ENCODE data around the gene ANKS1B. TPM values are rescaled to one million over a fixed set of nuclear protein-coding genes. Genes with fewer than 3 reads are reported as not detected.

The ANKS1B gene
- total RNA-seq, 1 experiment from 2014 or later: 5.8 TPM

DNA sequence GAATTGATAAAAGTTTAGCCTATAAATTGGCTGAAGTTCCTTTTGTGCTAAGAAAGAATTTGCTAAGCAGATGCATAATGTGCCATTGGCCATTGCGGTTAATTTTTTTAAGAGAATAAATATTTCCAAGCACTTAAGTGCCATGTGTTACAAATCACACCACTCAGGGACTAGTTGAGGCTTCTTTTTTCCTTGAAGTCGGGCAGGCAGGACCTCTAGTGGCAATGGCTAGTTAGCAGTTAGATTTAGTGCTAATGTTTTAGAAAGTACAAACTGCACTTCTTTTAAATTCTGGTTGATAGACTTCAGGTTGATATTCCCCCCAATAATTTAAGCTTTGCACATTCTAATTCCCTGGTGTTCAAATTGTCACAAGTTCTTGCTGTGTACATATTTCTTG lies 1045.4 kb downstream of the ANKS1B start:
- Mint-ChIP-seq H3K4me1 (peaks cover 6% of the 10 kb centered on the region), H3K27ac (no peak overlapping the region), H3K4me3 (no peak overlapping the region), H3K27me3 (ENCODE audit: low read depth) (no peaks in the 10 kb centered on the region), H3K36me3 (no peaks in the 10 kb centered on the region), H3K9me3 (peaks cover 5% of the 10 kb centered on the region; the same call in 1 of the 2 replicates)
- ATAC-seq (no peak; the same call in none of the 2 replicates), DNase-seq (ENCODE audit: low spot score) (peak; percentile 28)
- POLR2A ChIA-PET: no interaction called here
- TF ChIP-seq SMAD4 (CRISPR knock-in tag; IDR thresholded peaks at IDR 0.05) (no peak), CTCF (IDR thresholded peaks at IDR 0.05) (peak; percentile 36; the same call in 1 of the 2 replicates)
- CTCF ChIA-PET: interaction anchor here (0.6 to 1.4 kb wide), 2 partner anchors 59 to 190 kb away, joined by 3 to 4 read pairs; no protein-coding TSS in a partner anchor

DNA sequence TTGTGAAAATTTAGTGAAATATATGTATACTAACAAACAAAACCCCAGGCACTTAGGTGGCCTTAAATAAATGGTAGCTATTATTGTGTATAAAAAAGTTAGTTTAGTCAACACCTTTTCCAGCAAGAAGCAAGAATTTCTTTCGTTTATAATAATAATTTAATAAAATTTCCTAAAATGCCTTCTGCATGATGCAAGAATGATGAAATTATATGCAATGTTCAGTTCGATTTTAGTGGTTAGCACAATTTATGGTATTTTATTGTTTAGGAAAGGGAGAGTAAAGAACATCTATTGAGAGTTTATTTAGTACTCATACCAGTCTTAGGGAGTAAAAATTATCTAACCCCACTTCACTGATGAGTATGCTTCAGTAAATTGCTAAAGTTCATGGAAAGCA lies 1048.9 kb downstream of the ANKS1B start:
- no peak overlapping the region for H3K27ac Mint-ChIP-seq
- H3K9me3 Mint-ChIP-seq: peaks cover 5% of the 10 kb centered on the region; the same call in 1 of the 2 replicates
- TF ChIP-seq, protein P1, sequence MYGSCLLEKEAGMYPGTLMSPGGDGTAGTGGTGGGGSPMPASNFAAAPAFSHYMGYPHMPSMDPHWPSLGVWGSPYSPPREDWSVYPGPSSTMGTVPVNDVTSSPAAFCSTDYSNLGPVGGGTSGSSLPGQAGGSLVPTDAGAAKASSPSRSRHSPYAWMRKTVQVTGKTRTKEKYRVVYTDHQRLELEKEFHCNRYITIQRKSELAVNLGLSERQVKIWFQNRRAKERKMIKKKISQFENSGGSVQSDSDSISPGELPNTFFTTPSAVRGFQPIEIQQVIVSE (CRISPR knock-in tag; IDR thresholded peaks at IDR 0.05; ENCODE audit: borderline replicate concordance): no peak
- TF ChIP-seq, protein P2, sequence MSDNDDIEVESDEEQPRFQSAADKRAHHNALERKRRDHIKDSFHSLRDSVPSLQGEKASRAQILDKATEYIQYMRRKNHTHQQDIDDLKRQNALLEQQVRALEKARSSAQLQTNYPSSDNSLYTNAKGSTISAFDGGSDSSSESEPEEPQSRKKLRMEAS (CRISPR knock-in tag; IDR thresholded peaks at IDR 0.05): no peak
- no peak for TF ChIP-seq ZSCAN18 (CRISPR knock-in tag; IDR thresholded peaks at IDR 0.05)
- TF ChIP-seq KAT7 (CRISPR knock-in tag; IDR thresholded peaks at IDR 0.05; ENCODE audit: borderline replicate concordance): no peak
- TF ChIP-seq, protein P3, sequence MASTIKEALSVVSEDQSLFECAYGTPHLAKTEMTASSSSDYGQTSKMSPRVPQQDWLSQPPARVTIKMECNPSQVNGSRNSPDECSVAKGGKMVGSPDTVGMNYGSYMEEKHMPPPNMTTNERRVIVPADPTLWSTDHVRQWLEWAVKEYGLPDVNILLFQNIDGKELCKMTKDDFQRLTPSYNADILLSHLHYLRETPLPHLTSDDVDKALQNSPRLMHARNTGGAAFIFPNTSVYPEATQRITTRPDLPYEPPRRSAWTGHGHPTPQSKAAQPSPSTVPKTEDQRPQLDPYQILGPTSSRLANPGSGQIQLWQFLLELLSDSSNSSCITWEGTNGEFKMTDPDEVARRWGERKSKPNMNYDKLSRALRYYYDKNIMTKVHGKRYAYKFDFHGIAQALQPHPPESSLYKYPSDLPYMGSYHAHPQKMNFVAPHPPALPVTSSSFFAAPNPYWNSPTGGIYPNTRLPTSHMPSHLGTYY (CRISPR knock-in tag; IDR thresholded peaks at IDR 0.05): no peak
- TF ChIP-seq CREM (CRISPR knock-in tag; IDR thresholded peaks at IDR 0.05): no peak
- no peak for TF ChIP-seq ZNF263 (CRISPR knock-in tag; IDR thresholded peaks at IDR 0.05; ENCODE audit: low read depth)
- TF ChIP-seq FOXK1 (CRISPR knock-in tag; IDR thresholded peaks at IDR 0.05): no peak
- ATAC-seq (no peak), DNase-seq (ENCODE audit: low spot score) (no peak)
- H3K27me3 Mint-ChIP-seq (ENCODE audit: low read depth): no peaks in the 10 kb centered on the region
- peaks cover 6% of the 10 kb centered on the region for H3K4me1 Mint-ChIP-seq
- POLR2A ChIA-PET: no interaction called here
- CTCF ChIA-PET: no interaction called here
- no peak overlapping the region for H3K4me3 Mint-ChIP-seq
- H3K36me3 Mint-ChIP-seq: no peaks in the 10 kb centered on the region

DNA sequence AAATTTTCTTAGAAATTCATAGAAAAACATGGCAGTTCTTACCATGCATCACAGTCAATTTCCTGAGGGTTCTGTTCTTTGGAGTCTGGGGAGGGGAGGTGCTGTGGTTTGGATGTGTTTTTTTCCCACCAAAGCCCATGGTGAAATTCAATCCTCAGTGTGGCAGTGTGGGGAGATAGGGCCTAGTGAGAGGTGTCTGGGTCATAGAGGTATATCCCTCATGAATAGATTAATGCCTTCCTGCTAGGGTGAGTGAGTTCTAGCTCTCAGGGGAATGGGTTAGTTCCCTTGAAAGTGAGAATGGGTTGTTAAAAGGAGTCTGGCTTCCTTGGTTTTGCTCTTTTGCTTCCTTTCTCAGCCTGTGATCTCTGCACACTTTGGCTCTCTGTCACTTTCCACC lies 1061.9 kb downstream of the ANKS1B start:
- POLR2A ChIA-PET: no interaction called here
- no peak overlapping the region for H3K27ac Mint-ChIP-seq
- CTCF ChIA-PET: no interaction called here
- H3K36me3 Mint-ChIP-seq: no peaks in the 10 kb centered on the region
- DNase-seq (ENCODE audit: low spot score) (no peak), ATAC-seq (no peak)
- H3K4me3 Mint-ChIP-seq: no peak overlapping the region
- no peaks in the 10 kb centered on the region for H3K4me1 Mint-ChIP-seq
- no peaks in the 10 kb centered on the region for H3K9me3 Mint-ChIP-seq
- H3K27me3 Mint-ChIP-seq (ENCODE audit: low read depth): no peaks in the 10 kb centered on the region; the same call in 1 of the 2 replicates
- TF ChIP-seq, protein P1 (CRISPR knock-in tag; IDR thresholded peaks at IDR 0.05; ENCODE audit: borderline replicate concordance): no peak
- TF ChIP-seq NR3C1 (CRISPR knock-in tag; conservative IDR thresholded peaks at IDR 0.05; ENCODE audit: low read depth) (no peak), ZNF396 (CRISPR knock-in tag; IDR thresholded peaks at IDR 0.05; ENCODE audit: borderline replicate concordance) (no peak), ZNF532 (CRISPR knock-in tag; IDR thresholded peaks at IDR 0.05; ENCODE audit: borderline replicate concordance) (no peak), ZNF138 (CRISPR knock-in tag; conservative IDR thresholded peaks at IDR 0.05) (no peak)
- TF ChIP-seq, protein P4, sequence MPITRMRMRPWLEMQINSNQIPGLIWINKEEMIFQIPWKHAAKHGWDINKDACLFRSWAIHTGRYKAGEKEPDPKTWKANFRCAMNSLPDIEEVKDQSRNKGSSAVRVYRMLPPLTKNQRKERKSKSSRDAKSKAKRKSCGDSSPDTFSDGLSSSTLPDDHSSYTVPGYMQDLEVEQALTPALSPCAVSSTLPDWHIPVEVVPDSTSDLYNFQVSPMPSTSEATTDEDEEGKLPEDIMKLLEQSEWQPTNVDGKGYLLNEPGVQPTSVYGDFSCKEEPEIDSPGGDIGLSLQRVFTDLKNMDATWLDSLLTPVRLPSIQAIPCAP (CRISPR knock-in tag; IDR thresholded peaks at IDR 0.05): no peak
- TF ChIP-seq, protein P5, sequence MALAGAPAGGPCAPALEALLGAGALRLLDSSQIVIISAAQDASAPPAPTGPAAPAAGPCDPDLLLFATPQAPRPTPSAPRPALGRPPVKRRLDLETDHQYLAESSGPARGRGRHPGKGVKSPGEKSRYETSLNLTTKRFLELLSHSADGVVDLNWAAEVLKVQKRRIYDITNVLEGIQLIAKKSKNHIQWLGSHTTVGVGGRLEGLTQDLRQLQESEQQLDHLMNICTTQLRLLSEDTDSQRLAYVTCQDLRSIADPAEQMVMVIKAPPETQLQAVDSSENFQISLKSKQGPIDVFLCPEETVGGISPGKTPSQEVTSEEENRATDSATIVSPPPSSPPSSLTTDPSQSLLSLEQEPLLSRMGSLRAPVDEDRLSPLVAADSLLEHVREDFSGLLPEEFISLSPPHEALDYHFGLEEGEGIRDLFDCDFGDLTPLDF (CRISPR knock-in tag; IDR thresholded peaks at IDR 0.05): no peak
